Ectodermal cell (in vitro differentiated cells): ENCODE data around the gene DPM2.

Source experiments
- H3K27ac ChIP-seq: 2 replicates; pipeline ENCODE4 v1.7.0; 2013; ENCODE audit warnings: mild to moderate bottlenecking, low read depth, low read length; ENCODE audit not compliant: insufficient read depth, poor library complexity, severe bottlenecking
- H3K27me3 ChIP-seq: 2 replicates; pipeline ENCODE4 v1.7.0; 2013; ENCODE audit warnings: mild to moderate bottlenecking, low read length; ENCODE audit not compliant: insufficient read depth, control insufficient read depth, poor library complexity, severe bottlenecking
- H3K36me3 ChIP-seq: one replicate; pipeline ENCODE4 v1.7.0; 2013; ENCODE audit warnings: low read length; ENCODE audit not compliant: control insufficient read depth, insufficient read depth
- H3K4me1 ChIP-seq: one replicate; pipeline ENCODE4 v1.7.0; 2013; ENCODE audit warnings: low read length; ENCODE audit not compliant: control insufficient read depth, insufficient read depth
- H3K4me3 ChIP-seq: 2 replicates; pipeline ENCODE4 v1.7.0; 2013; ENCODE audit warnings: low read depth, low read length, control low read depth; ENCODE audit not compliant: insufficient read depth
- H3K9me3 ChIP-seq: 2 replicates; pipeline ENCODE4 v1.7.0; 2013; ENCODE audit warnings: mild to moderate bottlenecking, low read length, moderate library complexity; ENCODE audit not compliant: control insufficient read depth
- WGBS, 2 experiments: methylation state at CpG; one replicate each; pipeline ENCODE4 v1.1.7; 2013; ENCODE audit warnings: missing lambda C conversion rate in 2 of 2; 5-methylcytosine and 5-hydroxymethylcytosine counted together

The DPM2 gene

GRCh38 chr9:127935765-127936221 lies 1.9 kb downstream of the DPM2 start:
- H3K27ac ChIP-seq, result no peak overlapping the region
- H3K9me3 ChIP-seq, result no peaks in the 10 kb centered on the region
- H3K36me3 ChIP-seq, result no peaks in the 10 kb centered on the region
- peaks cover 7% of the 10 kb centered on the region for H3K4me1 ChIP-seq
- WGBS, 2 experiments, result 91 to 96% methylated on average over 4 of the region's 4 CpGs
- H3K27me3 ChIP-seq, result peaks cover 5% of the 10 kb centered on the region
- H3K4me3 ChIP-seq, result no peak overlapping the region

GRCh38 chr9:127934986-127935385 lies 2.7 kb downstream of the DPM2 start:
- H3K4me3 ChIP-seq, result no peak overlapping the region
- no peaks in the 10 kb centered on the region for H3K9me3 ChIP-seq
- H3K4me1 ChIP-seq, result peaks cover 8% of the 10 kb centered on the region
- H3K27me3 ChIP-seq, result peaks cover 8% of the 10 kb centered on the region
- no peaks in the 10 kb centered on the region for H3K36me3 ChIP-seq
- no peak overlapping the region for H3K27ac ChIP-seq
- WGBS, 2 experiments, result 85 to 86% methylated on average over 11 of the region's 11 CpGs

- no peak overlapping the region for H3K4me3 ChIP-seq
- H3K36me3 ChIP-seq, result no peaks in the 10 kb centered on the region
- WGBS, 2 experiments, result 85 to 89% methylated on average over 4 of the region's 4 CpGs
These were observed 3.4 kb downstream of the DPM2 start for GRCh38 chr9:127934248-127934647.

GRCh38 chr9:127931092-127931881 lies 6.4 kb downstream of the DPM2 start:
- peaks cover 45% of the 10 kb centered on the region for H3K27me3 ChIP-seq
- peaks cover 15% of the 10 kb centered on the region for H3K4me1 ChIP-seq
- 32 to 35% methylated on average over 18 of the region's 18 CpGs for WGBS, 2 experiments
- H3K27ac ChIP-seq, result no peak overlapping the region
- no peaks in the 10 kb centered on the region for H3K9me3 ChIP-seq
- H3K4me3 ChIP-seq, result peak overlapping the region; percentile 48
- no peaks in the 10 kb centered on the region for H3K36me3 ChIP-seq

More at GRCh38 chr9:127934248-127934647, 3.4 kb downstream of the DPM2 start:
- H3K27me3 ChIP-seq, result peaks cover 16% of the 10 kb centered on the region
- peaks cover 8% of the 10 kb centered on the region for H3K4me1 ChIP-seq
- H3K9me3 ChIP-seq, result no peaks in the 10 kb centered on the region
- no peak overlapping the region for H3K27ac ChIP-seq

- peak within 1 kb of the TSS; percentile 48 for H3K4me3 ChIP-seq
- no peaks in the 10 kb centered on the region for H3K36me3 ChIP-seq
- 2% methylated on average over 70 of the region's 70 CpGs for WGBS, 2 experiments
- no peak within 1 kb of the TSS for H3K27ac ChIP-seq
- no peaks in the 10 kb centered on the region for H3K9me3 ChIP-seq
- H3K27me3 ChIP-seq, result peaks cover 54% of the 10 kb centered on the region
- peaks cover 15% of the 10 kb centered on the region for H3K4me1 ChIP-seq
These were observed 7.2 kb downstream of the DPM2 start, which contains the start of gene PIP5KL1 for GRCh38 chr9:127930231-127931091. Gene PIP5KL1 (minus strand): TSS chr9:127930777. CDS start chr9:127930752, 25 bp downstream.

- WGBS, 2 experiments, result 81 to 85% methylated on average over 10 of the region's 10 CpGs
- H3K27me3 ChIP-seq, result peaks cover 62% of the 10 kb centered on the region
- no peaks in the 10 kb centered on the region for H3K36me3 ChIP-seq
- no peak overlapping the region for H3K4me3 ChIP-seq
- H3K9me3 ChIP-seq, result no peaks in the 10 kb centered on the region
- H3K27ac ChIP-seq, result no peak overlapping the region
- H3K4me1 ChIP-seq, result peaks cover 15% of the 10 kb centered on the region
These were observed 8.1 kb downstream of the DPM2 start for GRCh38 chr9:127929625-127929979.

- WGBS, 2 experiments, result 83% methylated on average over 11 of the region's 11 CpGs
- Histone ChIP-seq H3K4me1 (peaks cover 15% of the 10 kb centered on the region), H3K27me3 (peaks cover 65% of the 10 kb centered on the region), H3K27ac (no peak overlapping the region), H3K9me3 (no peaks in the 10 kb centered on the region), H3K36me3 (no peaks in the 10 kb centered on the region), H3K4me3 (no peak overlapping the region)
These were observed 8.7 kb downstream of the DPM2 start for GRCh38 chr9:127928676-127929624.

GRCh38 chr9:127927988-127928675 lies 9.5 kb downstream of the DPM2 start:
- Histone ChIP-seq H3K27me3 (peaks cover 65% of the 10 kb centered on the region), H3K36me3 (no peaks in the 10 kb centered on the region)
- WGBS, 2 experiments, result 20 to 21% methylated on average over 24 of the region's 24 CpGs

More at GRCh38 chr9:127927988-127928675, 9.5 kb downstream of the DPM2 start:
- Histone ChIP-seq H3K4me3 (peak overlapping the region; percentile 41), H3K27ac (no peak overlapping the region), H3K4me1 (peaks cover 15% of the 10 kb centered on the region), H3K9me3 (no peaks in the 10 kb centered on the region)
